Mucosa of descending colon (tissue), 3 donors: ENCODE measurements around the gene DPP7. TPM values are rescaled to one million over a fixed set of nuclear protein-coding genes. Genes with fewer than 3 reads are reported as not detected.

Experiments used
- ATAC-seq: fragments of 200-7000 bp; cut with Tn5 transposase; one replicate; pipeline ENCODE4 v1.9.1; 2020; ENCODE audit warnings: mild to moderate bottlenecking, moderate library complexity
- DNase-seq, 3 donors: peaks; one replicate each; pipeline ENCODE4 v3.0.0-alpha.2; 2020
- H3K36me3 ChIP-seq: fragments of 200-600 bp; one replicate; pipeline ENCODE4 v1.8.0; 2021; ENCODE audit warnings: low read depth, mild to moderate bottlenecking
- H3K4me1 ChIP-seq: fragments of 200-600 bp; one replicate; pipeline ENCODE4 v1.8.0; 2021; ENCODE audit warnings: low read depth, mild to moderate bottlenecking
- H3K4me3 ChIP-seq: fragments of 200-600 bp; one replicate; pipeline ENCODE4 v1.8.0; 2021; ENCODE audit warnings: mild to moderate bottlenecking
- H3K9me3 ChIP-seq: fragments of 200-600 bp; one replicate; pipeline ENCODE4 v1.8.0; 2021; ENCODE audit warnings: mild to moderate bottlenecking
- CTCF ChIP-seq: fragments of 200-600 bp; IDR thresholded peaks from one replicate; pipeline ENCODE4 v1.8.0; 2022; ENCODE audit warnings: antibody characterized with exemption, mild to moderate bottlenecking
- intact Hi-C, 2 donors: fragments of 100-400 bp; cut with DNase I in 1 of 2; cut with micrococcal nuclease in 1 of 2; formaldehyde crosslinking; loops; one replicate each; pipeline versions ENCODE4 v1.11.0 to v1.11.1; 2022; cut with DNase I, micrococcal nuclease
- total RNA-seq, 3 donors: library from RNA; stranded (reverse); fragmentation: NEBNext Ultra II Directional in 2 of 3; extraction: Animal tissue kit (Norgen Biotek cat#: 25700) in 2 of 3; gene quantifications; one replicate each; pipeline versions ENCODE4 v1.2.1 to v1.2.4, GENCODE V29; 2021 to 2023
- donor health status: DM: no; HTN: no; CAD: no; lungs with moderate emphysema.
- donor health status: DM: no; HTN: no; CAD: no.
- donor health status: DM: no; HTN: yes; CAD: no.

Gene DPP7
- total RNA-seq, 3 donors from 2014 or later = 47.0 to 114 (median 51.5) TPM

GRCh38 chr9:137140151-137141012 is 25.8 kb upstream of the DPP7 start:
- Histone ChIP-seq H3K36me3 (no peaks in the 10 kb centered on the region), H3K4me1 (no peaks in the 10 kb centered on the region), H3K4me3 (no peak overlapping the region), H3K9me3 (no peaks in the 10 kb centered on the region)
- ATAC-seq (no peak), DNase-seq (no peak)
- TF ChIP-seq CTCF = no peak
- intact Hi-C loops = no loop called here

- H3K4me1 ChIP-seq = no peaks in the 10 kb centered on the region
- no peaks in the 10 kb centered on the region for H3K36me3 ChIP-seq
- no peaks in the 10 kb centered on the region for H3K9me3 ChIP-seq
- no peak for DNase-seq
- intact Hi-C loops = no loop called here
- ATAC-seq = no peak
- no peak for TF ChIP-seq CTCF
- H3K4me3 ChIP-seq = no peak overlapping the region
These were observed 25.1 kb upstream of the DPP7 start for GRCh38 chr9:137139468-137140150.

- ATAC-seq = peak; percentile 46
These were observed 24.4 kb upstream of the DPP7 start, which contains the start of gene GRIN1 for GRCh38 chr9:137138722-137139467. Gene GRIN1, plus strand, starts transcription at chr9:137139154. Its CDS starts 333 bp downstream, at chr9:137139487.

GRCh38 chr9:137138058-137138721 is 23.7 kb upstream of the DPP7 start:
- ATAC-seq (no peak), DNase-seq (no peak)
- Histone ChIP-seq H3K4me1 (no peaks in the 10 kb centered on the region), H3K4me3 (no peak overlapping the region), H3K36me3 (no peaks in the 10 kb centered on the region), H3K9me3 (no peaks in the 10 kb centered on the region)
- TF ChIP-seq CTCF = no peak
- intact Hi-C loops = no loop called here

More at GRCh38 chr9:137138722-137139467, 24.4 kb upstream of the DPP7 start, which contains the start of gene GRIN1:
- Histone ChIP-seq H3K4me3 (no peak within 1 kb of the TSS), H3K36me3 (no peaks in the 10 kb centered on the region), H3K9me3 (no peaks in the 10 kb centered on the region), H3K4me1 (no peaks in the 10 kb centered on the region)
- peak in 1 of 3 donors; percentile 34 for DNase-seq
- TF ChIP-seq CTCF = no peak
- intact Hi-C loops = no loop called here
